Chondrocyte (in vitro differentiated cells): Measurements from ENCODE around the gene RNFT2. TPM values are rescaled to one million over a fixed set of nuclear protein-coding genes. Genes with fewer than 3 reads are reported as not detected.

Experiments
- DNase-seq: peaks from one replicate; pipeline ENCODE4 v3.0.0; 2021; ENCODE audit warnings: mixed read lengths, low spot score
- H3K27ac Mint-ChIP-seq: one replicate; pipeline ENCODE4 v1.8.0; 2021; ENCODE audit warnings: mild to moderate bottlenecking, moderate library complexity, mixed read lengths; ENCODE audit not compliant: unreplicated experiment
- H3K27me3 Mint-ChIP-seq: 2 replicates; pipeline ENCODE4 v1.8.0; 2021; ENCODE audit warnings: low read depth, mixed read lengths
- H3K36me3 Mint-ChIP-seq: 2 replicates; pipeline ENCODE4 v1.8.0; 2021; ENCODE audit warnings: low read depth, mixed read lengths
- H3K4me1 Mint-ChIP-seq: 2 replicates; pipeline ENCODE4 v1.8.0; 2021; ENCODE audit warnings: low read depth, mild to moderate bottlenecking, mixed read lengths
- H3K4me3 Mint-ChIP-seq: one replicate; pipeline ENCODE4 v1.8.0; 2021; ENCODE audit warnings: mild to moderate bottlenecking, moderate library complexity, mixed read lengths; ENCODE audit not compliant: unreplicated experiment
- H3K9me3 Mint-ChIP-seq: 2 replicates; pipeline ENCODE4 v1.8.0; 2021; ENCODE audit warnings: low read depth, mixed read lengths
- CTCF ChIP-seq: fragments of 200-600 bp; sonication (generic); IDR thresholded peaks from 2 replicates; pipeline ENCODE4 v1.5.0; 2021; ENCODE audit warnings: antibody characterized with exemption, mild to moderate bottlenecking, moderate library complexity
- total RNA-seq: library from RNA; stranded (reverse); gene quantifications from 3 replicates; pipeline ENCODE4 v1.2.1, GENCODE V29; 2021

Gene RNFT2
- total RNA-seq, 1 donor from 2014 or later, result 5.1 TPM

GRCh38 chr12:116874324-116874995, 136.3 kb downstream of the RNFT2 start:
- H3K4me1 Mint-ChIP-seq, result peaks cover 19% of the 10 kb centered on the region
- no peak for DNase-seq
- peaks cover 42% of the 10 kb centered on the region for H3K27me3 Mint-ChIP-seq
- no peak overlapping the region for H3K27ac Mint-ChIP-seq
- no peak overlapping the region for H3K4me3 Mint-ChIP-seq
- TF ChIP-seq CTCF, result no peak
- peaks cover 8% of the 10 kb centered on the region for H3K9me3 Mint-ChIP-seq
- peaks cover 12% of the 10 kb centered on the region for H3K36me3 Mint-ChIP-seq

GRCh38 chr12:116876151-116876869, 138.2 kb downstream of the RNFT2 start:
- DNase-seq, result no peak
- H3K27me3 Mint-ChIP-seq, result peaks cover 52% of the 10 kb centered on the region
- peaks cover 12% of the 10 kb centered on the region for H3K36me3 Mint-ChIP-seq
- H3K4me3 Mint-ChIP-seq, result no peak overlapping the region
- TF ChIP-seq CTCF, result no peak
- H3K27ac Mint-ChIP-seq, result no peak overlapping the region
- H3K4me1 Mint-ChIP-seq, result peaks cover 31% of the 10 kb centered on the region
- peaks cover 8% of the 10 kb centered on the region for H3K9me3 Mint-ChIP-seq

- Mint-ChIP-seq H3K9me3 (peaks cover 8% of the 10 kb centered on the region), H3K4me1 (peaks cover 38% of the 10 kb centered on the region), H3K27me3 (peaks cover 55% of the 10 kb centered on the region), H3K36me3 (peaks cover 10% of the 10 kb centered on the region), H3K4me3 (peak overlapping the region; percentile 76), H3K27ac (peak overlapping the region; percentile 22)
- no peak for TF ChIP-seq CTCF
- DNase-seq, result no peak
These were observed 140.7 kb downstream of the RNFT2 start for GRCh38 chr12:116878567-116879508.

GRCh38 chr12:116879509-116880212, 141.5 kb downstream of the RNFT2 start:
- H3K27ac Mint-ChIP-seq, result peak overlapping the region; percentile 32
- H3K4me1 Mint-ChIP-seq, result peaks cover 38% of the 10 kb centered on the region
- H3K36me3 Mint-ChIP-seq, result peaks cover 4% of the 10 kb centered on the region
- peaks cover 2% of the 10 kb centered on the region for H3K9me3 Mint-ChIP-seq
- TF ChIP-seq CTCF, result no peak
- peak overlapping the region; percentile 76 for H3K4me3 Mint-ChIP-seq
- H3K27me3 Mint-ChIP-seq, result peaks cover 53% of the 10 kb centered on the region
- DNase-seq, result no peak
